Measurements from ENCODE around the gene OR6N2.

OR6N2 gene

GRCh38 chr1:158818560-158818959 lies 37.6 kb upstream of the OR6N2 start:
- no peak for TF ChIP-seq POLR2AphosphoS5 (IDR thresholded peaks at IDR 0.05; ENCODE audit: low read depth, low read length)
- TF ChIP-seq, protein P1, sequence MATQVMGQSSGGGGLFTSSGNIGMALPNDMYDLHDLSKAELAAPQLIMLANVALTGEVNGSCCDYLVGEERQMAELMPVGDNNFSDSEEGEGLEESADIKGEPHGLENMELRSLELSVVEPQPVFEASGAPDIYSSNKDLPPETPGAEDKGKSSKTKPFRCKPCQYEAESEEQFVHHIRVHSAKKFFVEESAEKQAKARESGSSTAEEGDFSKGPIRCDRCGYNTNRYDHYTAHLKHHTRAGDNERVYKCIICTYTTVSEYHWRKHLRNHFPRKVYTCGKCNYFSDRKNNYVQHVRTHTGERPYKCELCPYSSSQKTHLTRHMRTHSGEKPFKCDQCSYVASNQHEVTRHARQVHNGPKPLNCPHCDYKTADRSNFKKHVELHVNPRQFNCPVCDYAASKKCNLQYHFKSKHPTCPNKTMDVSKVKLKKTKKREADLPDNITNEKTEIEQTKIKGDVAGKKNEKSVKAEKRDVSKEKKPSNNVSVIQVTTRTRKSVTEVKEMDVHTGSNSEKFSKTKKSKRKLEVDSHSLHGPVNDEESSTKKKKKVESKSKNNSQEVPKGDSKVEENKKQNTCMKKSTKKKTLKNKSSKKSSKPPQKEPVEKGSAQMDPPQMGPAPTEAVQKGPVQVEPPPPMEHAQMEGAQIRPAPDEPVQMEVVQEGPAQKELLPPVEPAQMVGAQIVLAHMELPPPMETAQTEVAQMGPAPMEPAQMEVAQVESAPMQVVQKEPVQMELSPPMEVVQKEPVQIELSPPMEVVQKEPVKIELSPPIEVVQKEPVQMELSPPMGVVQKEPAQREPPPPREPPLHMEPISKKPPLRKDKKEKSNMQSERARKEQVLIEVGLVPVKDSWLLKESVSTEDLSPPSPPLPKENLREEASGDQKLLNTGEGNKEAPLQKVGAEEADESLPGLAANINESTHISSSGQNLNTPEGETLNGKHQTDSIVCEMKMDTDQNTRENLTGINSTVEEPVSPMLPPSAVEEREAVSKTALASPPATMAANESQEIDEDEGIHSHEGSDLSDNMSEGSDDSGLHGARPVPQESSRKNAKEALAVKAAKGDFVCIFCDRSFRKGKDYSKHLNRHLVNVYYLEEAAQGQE (IDR thresholded peaks at IDR 0.05; ENCODE audit: insufficient read depth in 1 of 2, low read depth in 2 of 2, low read length in 2 of 2) = no peak
- TF ChIP-seq TAF1 (IDR thresholded peaks at IDR 0.05; ENCODE audit: borderline replicate concordance, insufficient read depth, low read length) = no peak
- no peak for TF ChIP-seq FOXP2 (optimal IDR thresholded peaks at IDR 0.05; ENCODE audit: borderline replicate concordance, extremely low read depth, extremely low read length, insufficient read depth)
- no peak for TF ChIP-seq SIN3A (IDR thresholded peaks at IDR 0.05; ENCODE audit: borderline replicate concordance, insufficient read depth, low read length)

DNA sequence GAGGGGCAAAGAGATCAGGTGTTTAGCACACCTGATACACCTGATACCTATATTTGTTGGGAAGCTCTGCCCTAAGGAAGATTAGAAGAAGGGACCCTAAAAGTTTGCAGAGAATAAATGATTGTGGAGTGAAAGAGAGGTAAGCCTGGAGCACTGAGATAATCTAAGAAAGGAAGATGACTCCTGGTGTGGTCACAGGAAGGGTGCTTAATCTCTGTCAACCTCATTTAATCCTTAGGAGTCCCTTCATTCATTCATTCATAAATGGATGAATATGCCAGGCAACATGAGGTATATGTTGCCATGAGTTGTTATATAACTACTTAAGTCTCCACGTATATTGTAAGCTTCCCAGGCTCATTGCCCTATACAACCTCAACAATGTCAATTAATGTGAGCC lies 34.0 kb upstream of the OR6N2 start:
- no peak for TF ChIP-seq SIN3A (IDR thresholded peaks at IDR 0.05; ENCODE audit: borderline replicate concordance, insufficient read depth, low read length)
- TF ChIP-seq, protein P1 (IDR thresholded peaks at IDR 0.05; ENCODE audit: insufficient read depth in 1 of 2, low read depth in 2 of 2, low read length in 2 of 2) = no peak
- no peak for TF ChIP-seq POLR2AphosphoS5 (IDR thresholded peaks at IDR 0.05; ENCODE audit: low read depth, low read length)
- no peak for TF ChIP-seq FOXP2 (optimal IDR thresholded peaks at IDR 0.05; ENCODE audit: borderline replicate concordance, extremely low read depth, extremely low read length, insufficient read depth)
- no peak for TF ChIP-seq TAF1 (IDR thresholded peaks at IDR 0.05; ENCODE audit: borderline replicate concordance, insufficient read depth, low read length)

DNA sequence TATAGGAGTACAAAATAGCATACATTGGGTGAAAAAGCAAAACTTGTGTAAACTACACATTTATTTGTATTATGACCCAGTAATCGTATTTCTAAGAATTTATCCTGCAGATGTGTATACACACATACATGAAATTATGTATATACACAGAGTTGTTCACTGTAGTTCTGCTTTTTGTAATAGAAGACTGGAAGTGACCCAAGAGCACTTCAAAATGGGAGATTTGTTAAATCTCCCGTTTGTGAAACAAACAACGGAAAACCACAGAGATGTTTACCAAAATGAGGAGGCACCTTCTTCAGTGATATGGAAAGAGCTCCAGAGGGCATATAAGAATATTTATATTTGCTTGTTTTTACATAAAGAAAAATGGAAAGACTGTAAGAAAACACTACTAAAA lies 32.2 kb upstream of the OR6N2 start:
- no peak for TF ChIP-seq FOXP2 (optimal IDR thresholded peaks at IDR 0.05; ENCODE audit: borderline replicate concordance, extremely low read depth, extremely low read length, insufficient read depth)
- no peak for TF ChIP-seq SIN3A (IDR thresholded peaks at IDR 0.05; ENCODE audit: borderline replicate concordance, insufficient read depth, low read length)
- TF ChIP-seq, protein P1 (IDR thresholded peaks at IDR 0.05; ENCODE audit: insufficient read depth in 1 of 2, low read depth in 2 of 2, low read length in 2 of 2) = no peak
- no peak for TF ChIP-seq POLR2AphosphoS5 (IDR thresholded peaks at IDR 0.05; ENCODE audit: low read depth, low read length)
- no peak for TF ChIP-seq TAF1 (IDR thresholded peaks at IDR 0.05; ENCODE audit: borderline replicate concordance, insufficient read depth, low read length)

DNA sequence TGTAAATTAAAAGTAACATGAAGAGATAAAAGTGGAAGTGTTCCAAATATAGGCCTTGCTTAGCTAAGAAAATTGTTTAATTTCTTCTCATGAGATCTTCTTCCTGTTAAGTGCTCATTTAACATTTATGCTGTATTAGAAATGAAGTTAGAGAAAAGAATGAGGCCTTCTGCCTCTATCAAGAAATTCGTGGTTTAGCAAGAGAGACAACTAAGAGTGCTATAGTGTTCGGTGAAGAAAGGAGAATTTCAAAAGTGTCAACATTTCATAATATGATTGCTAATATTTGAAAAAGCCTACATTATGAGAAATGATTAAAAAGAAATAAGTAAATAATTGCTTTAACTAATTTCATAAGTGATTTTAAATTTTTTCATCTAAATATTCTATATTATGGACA lies 31.3 kb upstream of the OR6N2 start:
- TF ChIP-seq SIN3A (IDR thresholded peaks at IDR 0.05; ENCODE audit: borderline replicate concordance, insufficient read depth, low read length) (no peak), POLR2AphosphoS5 (IDR thresholded peaks at IDR 0.05; ENCODE audit: low read depth, low read length) (no peak), TAF1 (IDR thresholded peaks at IDR 0.05; ENCODE audit: borderline replicate concordance, insufficient read depth, low read length) (no peak), FOXP2 (optimal IDR thresholded peaks at IDR 0.05; ENCODE audit: borderline replicate concordance, extremely low read depth, extremely low read length, insufficient read depth) (no peak)
- TF ChIP-seq, protein P1 (IDR thresholded peaks at IDR 0.05; ENCODE audit: insufficient read depth in 1 of 2, low read depth in 2 of 2, low read length in 2 of 2) = no peak

DNA sequence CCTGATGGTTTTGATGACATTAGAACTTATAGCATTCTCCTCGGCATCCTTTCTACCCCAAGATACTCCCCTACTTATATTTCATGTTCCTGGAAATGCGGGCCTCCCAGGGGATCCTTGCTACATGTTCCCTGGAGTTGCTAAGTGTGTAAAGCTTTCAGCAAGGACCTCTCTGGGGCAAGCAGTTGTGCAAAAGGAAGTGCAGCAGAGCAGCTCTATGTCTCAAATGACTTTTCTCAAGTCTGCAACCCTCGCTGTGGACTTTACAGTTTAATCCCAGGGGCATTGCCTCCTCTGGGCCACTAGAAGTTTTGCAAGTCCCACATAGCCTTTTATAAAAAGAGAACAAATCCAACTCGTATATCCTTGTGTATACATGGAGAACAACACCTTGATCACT lies 29.3 kb upstream of the OR6N2 start:
- TF ChIP-seq SIN3A (IDR thresholded peaks at IDR 0.05; ENCODE audit: borderline replicate concordance, insufficient read depth, low read length) (no peak), POLR2AphosphoS5 (IDR thresholded peaks at IDR 0.05; ENCODE audit: low read depth, low read length) (no peak), FOXP2 (optimal IDR thresholded peaks at IDR 0.05; ENCODE audit: borderline replicate concordance, extremely low read depth, extremely low read length, insufficient read depth) (no peak), TAF1 (IDR thresholded peaks at IDR 0.05; ENCODE audit: borderline replicate concordance, insufficient read depth, low read length) (no peak)
- TF ChIP-seq, protein P1 (IDR thresholded peaks at IDR 0.05; ENCODE audit: insufficient read depth in 1 of 2, low read depth in 2 of 2, low read length in 2 of 2) = no peak

All from PFSK-1 (cell line).